Left ventricle myocardium inferior (tissue), 1 donor: Measurements from ENCODE around the gene NOP10. TPM values are rescaled to one million over a fixed set of nuclear protein-coding genes. Genes with fewer than 3 reads are reported as not detected.

Experiments used
- DNase-seq: peaks from one replicate; pipeline ENCODE4 v3.0.0-alpha.2; 2020
- H3K27ac ChIP-seq: fragments of 200-600 bp; replicated peaks from 2 replicates; pipeline ENCODE4 v1.8.0; 2021
- H3K27me3 ChIP-seq: fragments of 200-600 bp; 2 replicates; pipeline ENCODE4 v1.8.0; 2021; ENCODE audit warnings: low read depth
- H3K36me3 ChIP-seq: fragments of 200-600 bp; 2 replicates; pipeline ENCODE4 v1.8.0; 2021
- H3K4me1 ChIP-seq: fragments of 200-600 bp; 2 replicates; pipeline ENCODE4 v1.8.0; 2021
- H3K4me3 ChIP-seq: fragments of 200-600 bp; 2 replicates; pipeline ENCODE4 v1.8.0; 2021; ENCODE audit warnings: mild to moderate bottlenecking, moderate library complexity
- H3K9me3 ChIP-seq: fragments of 200-600 bp; replicated peaks from 2 replicates; pipeline ENCODE4 v1.8.0; 2021
- intact Hi-C: fragments of 100-400 bp; cut with micrococcal nuclease; formaldehyde crosslinking; loops from one replicate; pipeline ENCODE4 v1.11.0; 2022
- microRNA-seq: library from miRNA; unstranded; fragments of <30 nt; microRNA quantifications from one replicate; pipeline ENCODE4 v1.2.0, GENCODE V29; 2020
- total RNA-seq: library from RNA; stranded (reverse); fragmentation: NEBNext Ultra II Directional; extraction: Animal tissue kit (Norgen Biotek cat#: 25700); gene quantifications from one replicate; pipeline ENCODE4 v1.2.1, GENCODE V29; 2021
- TF ChIP-seq, protein P1 (sequence below): fragments of 200-600 bp; IDR thresholded peaks from 2 replicates; pipeline ENCODE4 v1.8.0; 2021; ENCODE audit warnings: antibody characterized with exemption, mild to moderate bottlenecking, borderline replicate concordance
- donor health status: DM: no; HTN: yes; CAD: no; lungs with severe emphysema.

NOP10 gene
- total RNA-seq, 1 donor from 2014 or later, result 140 TPM

DNA sequence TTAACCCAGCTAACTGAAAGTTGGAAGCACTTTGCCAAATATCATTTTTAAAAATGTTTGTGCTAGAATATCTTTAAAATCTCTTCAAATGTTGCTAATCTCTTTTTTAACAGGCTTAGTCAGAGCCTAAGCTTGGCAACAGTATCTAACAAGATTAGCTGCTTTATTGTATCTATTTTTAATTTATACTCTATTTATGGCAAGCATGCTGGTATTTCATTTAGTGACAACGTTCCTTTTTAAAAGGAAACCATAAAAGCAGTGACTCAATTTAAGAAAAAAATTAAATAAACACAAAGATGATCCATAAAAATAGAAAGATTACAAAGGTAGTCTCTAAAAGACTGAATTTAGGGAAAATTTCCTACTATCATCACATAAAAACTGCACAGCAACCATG, 45.9 kb downstream of the NOP10 start:
- DNase-seq, result no peak
- Histone ChIP-seq H3K36me3 (no peaks in the 10 kb centered on the region), H3K4me3 (peak overlapping the region; percentile 5), H3K27ac (peak overlapping the region; percentile 74), H3K4me1 (peaks cover 34% of the 10 kb centered on the region), H3K9me3 (no peaks in the 10 kb centered on the region), H3K27me3 (no peaks in the 10 kb centered on the region)
- intact Hi-C loops, result no loop called here
- TF ChIP-seq, protein P1, sequence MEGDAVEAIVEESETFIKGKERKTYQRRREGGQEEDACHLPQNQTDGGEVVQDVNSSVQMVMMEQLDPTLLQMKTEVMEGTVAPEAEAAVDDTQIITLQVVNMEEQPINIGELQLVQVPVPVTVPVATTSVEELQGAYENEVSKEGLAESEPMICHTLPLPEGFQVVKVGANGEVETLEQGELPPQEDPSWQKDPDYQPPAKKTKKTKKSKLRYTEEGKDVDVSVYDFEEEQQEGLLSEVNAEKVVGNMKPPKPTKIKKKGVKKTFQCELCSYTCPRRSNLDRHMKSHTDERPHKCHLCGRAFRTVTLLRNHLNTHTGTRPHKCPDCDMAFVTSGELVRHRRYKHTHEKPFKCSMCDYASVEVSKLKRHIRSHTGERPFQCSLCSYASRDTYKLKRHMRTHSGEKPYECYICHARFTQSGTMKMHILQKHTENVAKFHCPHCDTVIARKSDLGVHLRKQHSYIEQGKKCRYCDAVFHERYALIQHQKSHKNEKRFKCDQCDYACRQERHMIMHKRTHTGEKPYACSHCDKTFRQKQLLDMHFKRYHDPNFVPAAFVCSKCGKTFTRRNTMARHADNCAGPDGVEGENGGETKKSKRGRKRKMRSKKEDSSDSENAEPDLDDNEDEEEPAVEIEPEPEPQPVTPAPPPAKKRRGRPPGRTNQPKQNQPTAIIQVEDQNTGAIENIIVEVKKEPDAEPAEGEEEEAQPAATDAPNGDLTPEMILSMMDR, result no peak

DNA sequence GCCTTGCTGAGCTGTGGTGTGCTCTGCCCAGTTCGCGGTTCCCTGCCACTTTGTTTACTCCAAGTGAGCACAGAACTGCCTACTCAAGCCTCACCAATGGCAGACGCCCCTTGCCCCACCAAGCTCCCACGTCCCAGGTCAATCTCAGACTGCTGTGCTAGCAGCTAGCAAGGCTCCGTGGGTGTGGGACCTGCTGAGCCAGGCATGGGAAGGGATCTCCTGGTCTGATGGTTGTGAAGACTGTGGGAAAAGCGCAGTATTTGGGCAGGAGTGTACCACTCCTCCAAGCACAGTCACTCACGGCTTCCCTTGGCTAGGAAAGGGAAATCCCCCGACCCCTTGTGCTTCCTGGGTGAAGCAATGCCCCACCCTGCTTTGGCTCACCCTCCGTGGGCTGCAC, 50.3 kb downstream of the NOP10 start:
- no peaks in the 10 kb centered on the region for H3K9me3 ChIP-seq
- no peak overlapping the region for H3K27ac ChIP-seq
- TF ChIP-seq, protein P1, result no peak
- peaks cover 24% of the 10 kb centered on the region for H3K4me1 ChIP-seq
- no peaks in the 10 kb centered on the region for H3K36me3 ChIP-seq
- no peak overlapping the region for H3K4me3 ChIP-seq
- intact Hi-C loops, result no loop called here
- no peak for DNase-seq
- H3K27me3 ChIP-seq, result no peaks in the 10 kb centered on the region

Small RNAs within 50 kb of the gene (microRNA-seq; reads per million reads assigned to microRNA genes)
- gene MIR1233-1, result not detected

Other genes starting within 250 kb of the NOP10 start
- gene EMC7, start 241.3 kb downstream of the NOP10 start, total RNA-seq, result 56.5 TPM
- 2.0 TPM for gene PGBD4, start 241.1 kb downstream of the NOP10 start, total RNA-seq
- 14.9 TPM for gene KATNBL1, start 133.0 kb downstream of the NOP10 start, total RNA-seq
- 86.6 TPM for gene EMC4, start 118.1 kb downstream of the NOP10 start, total RNA-seq
- 25.7 TPM for gene SLC12A6, start 5.4 kb downstream of the NOP10 start, total RNA-seq
- gene NUTM1, start 179 bp upstream of the NOP10 start, total RNA-seq, result not detected
- 80.6 TPM for gene LPCAT4, start 24.1 kb upstream of the NOP10 start, total RNA-seq
- 18.8 TPM for gene GOLGA8A, start 94.7 kb upstream of the NOP10 start, total RNA-seq
- 11.8 TPM for gene GOLGA8B, start 240.5 kb upstream of the NOP10 start, total RNA-seq